GM12872 (cell line): ENCODE results near the gene KCMF1.

ENCODE experiments used
- CTCF ChIP-seq: IDR thresholded peaks from 3 replicates; pipeline ENCODE4 v1.5.1; 2011; ENCODE audit warnings: low read depth, mild to moderate bottlenecking, low read length, moderate library complexity; ENCODE audit not compliant: insufficient read depth

The KCMF1 gene

GRCh38 chr2:85061896-85062295 lies 90.9 kb downstream of the KCMF1 start:
- TF ChIP-seq CTCF, result no peak

DNA sequence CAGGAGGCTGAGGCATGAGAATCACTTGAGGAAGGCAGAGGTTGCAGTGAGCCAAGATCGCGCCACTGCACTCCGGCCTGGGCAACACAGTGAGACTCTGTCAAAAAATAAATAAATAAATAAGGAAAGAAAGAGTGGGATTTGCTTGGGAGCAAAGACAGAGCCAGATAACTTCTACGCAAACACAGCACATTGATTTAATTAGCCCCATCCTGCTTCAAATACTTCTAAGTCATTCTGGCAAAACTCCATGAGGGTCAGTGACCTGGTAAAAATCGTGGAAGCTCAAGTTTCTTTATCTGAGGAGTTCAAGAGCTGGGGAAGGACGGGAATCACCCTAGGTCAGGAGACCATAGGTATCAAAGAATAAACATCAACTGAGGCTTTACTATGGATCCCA lies 91.6 kb downstream of the KCMF1 start:
- TF ChIP-seq CTCF, result no peak

DNA sequence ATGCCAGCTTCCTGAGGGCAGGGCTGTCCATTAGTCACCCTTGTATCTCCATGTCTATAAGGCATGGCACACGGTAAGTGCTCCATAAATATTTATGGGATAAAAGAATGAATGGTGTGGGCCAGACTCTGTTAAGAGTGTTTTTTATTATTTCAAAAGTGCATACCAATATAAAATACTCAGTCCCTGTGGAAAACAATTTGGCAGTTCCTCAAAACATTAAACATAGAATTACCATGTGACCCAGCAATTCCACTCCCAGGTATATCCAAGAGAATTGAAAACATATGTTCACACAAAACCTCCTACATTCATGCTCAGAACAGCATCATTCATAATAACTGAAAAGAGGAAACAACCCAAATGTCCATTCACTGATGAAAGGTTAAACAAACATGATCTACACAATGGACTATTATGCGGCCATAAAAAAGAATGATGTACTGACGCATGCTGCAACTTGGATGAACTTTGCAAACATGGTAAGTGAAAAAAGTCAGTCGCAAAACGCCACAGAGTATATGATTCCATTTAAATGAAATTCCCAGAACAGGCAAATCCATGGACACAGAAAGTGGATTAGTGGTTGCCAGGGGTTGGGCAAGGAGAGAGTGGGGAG lies 93.1 kb downstream of the KCMF1 start:
- TF ChIP-seq CTCF, result no peak

GRCh38 chr2:85064927-85065577 lies 94.1 kb downstream of the KCMF1 start:
- TF ChIP-seq CTCF, result no peak

- no peak for TF ChIP-seq CTCF
These were observed 95.2 kb downstream of the KCMF1 start for GRCh38 chr2:85066006-85066740.

GRCh38 chr2:85066874-85067351 lies 96.0 kb downstream of the KCMF1 start:
- TF ChIP-seq CTCF, result peak; percentile 83

GRCh38 chr2:85071096-85071495 lies 100.1 kb downstream of the KCMF1 start:
- TF ChIP-seq CTCF, result no peak
